IPS-18c (cell line): ENCODE measurements around the gene NR2C1.
"Not testable (repeated sequence)": the region's sequence is repeated elsewhere in the genome, so short reads cannot be mapped to it uniquely, and the experiment has no call there.

ENCODE experiments used
- H3K4me3 ChIP-seq: 2 replicates; pipeline ENCODE4 v1.7.0; 2013; ENCODE audit warnings: low read depth, mild to moderate bottlenecking, low read length, moderate library complexity; ENCODE audit not compliant: insufficient read depth
- H3K9me3 ChIP-seq: one replicate; pipeline ENCODE4 v1.6.1; 2013; ENCODE audit warnings: mild to moderate bottlenecking, low read length, moderate library complexity; ENCODE audit not compliant: control insufficient read depth, insufficient read depth

Gene NR2C1

DNA sequence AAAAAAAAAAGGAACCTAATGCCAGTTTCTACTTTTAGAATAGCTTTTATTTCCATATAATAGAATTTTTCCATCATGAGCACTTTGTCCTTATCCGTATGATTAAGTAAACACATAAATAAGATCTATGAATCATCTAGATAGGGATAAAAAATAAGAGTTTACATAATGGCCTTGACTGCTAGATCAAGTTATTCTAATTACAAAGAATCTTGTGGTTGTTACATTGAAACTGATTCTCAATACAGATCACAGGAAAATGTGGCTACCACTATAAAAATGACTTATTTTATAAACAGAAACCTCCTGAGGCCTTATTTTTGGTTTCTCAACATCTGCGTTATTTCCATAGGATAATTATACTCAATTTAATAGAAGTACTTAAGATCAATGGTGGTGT lies 35.5 kb downstream of the NR2C1 start:
- H3K4me3 ChIP-seq, result no peak overlapping the region
- no peaks in the 10 kb centered on the region for H3K9me3 ChIP-seq

DNA sequence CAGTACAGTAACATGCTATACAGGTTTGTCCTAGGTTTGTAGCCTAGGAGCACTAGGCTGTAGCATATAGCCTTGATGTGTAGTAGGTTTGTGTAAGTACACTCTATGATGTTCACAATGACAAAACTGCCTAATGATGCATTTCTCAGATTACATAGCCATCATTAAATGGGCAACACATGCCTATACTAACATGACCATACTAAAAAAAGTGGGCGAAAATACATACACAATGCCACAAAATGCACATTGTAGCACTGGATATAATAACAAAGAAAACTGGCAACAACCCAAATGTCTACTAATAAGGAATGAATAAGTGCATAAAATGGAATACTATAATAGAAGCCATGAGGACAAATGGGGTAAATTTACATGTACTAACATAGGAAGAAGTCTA lies 38.7 kb downstream of the NR2C1 start:
- Histone ChIP-seq H3K9me3 (no peaks in the 10 kb centered on the region), H3K4me3 (no peak overlapping the region)

- Histone ChIP-seq H3K4me3 (no peak overlapping the region), H3K9me3 (no peaks in the 10 kb centered on the region)
Measured at GRCh38 chr12:95022477-95022876, 50.9 kb downstream of the NR2C1 start.

DNA sequence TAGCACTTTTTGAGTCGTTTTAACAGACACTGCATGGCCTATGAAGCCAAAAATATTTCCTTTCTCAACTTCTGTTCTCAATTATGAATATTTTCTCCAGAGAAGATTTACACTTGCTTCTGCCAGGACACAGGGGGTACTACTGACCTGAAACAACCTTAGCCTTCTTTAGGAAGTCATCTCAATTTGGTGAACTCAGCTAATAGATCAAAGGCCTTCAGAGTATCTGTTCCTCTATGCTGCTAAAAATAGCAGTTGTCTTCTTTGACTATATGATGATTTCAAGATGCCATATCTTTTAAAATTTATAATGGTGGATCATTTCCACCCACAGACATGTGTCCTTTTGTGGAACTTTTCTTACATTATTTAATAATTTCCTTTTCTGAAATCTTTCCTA lies 55.9 kb downstream of the NR2C1 start:
- no peak overlapping the region for H3K4me3 ChIP-seq
- H3K9me3 ChIP-seq, result no peaks in the 10 kb centered on the region

- Histone ChIP-seq H3K9me3 (no peaks in the 10 kb centered on the region), H3K4me3 (no peak overlapping the region)
Measured at GRCh38 chr12:95016120-95016519, 57.3 kb downstream of the NR2C1 start.

- H3K4me3 ChIP-seq, result no peak overlapping the region
- no peaks in the 10 kb centered on the region for H3K9me3 ChIP-seq
Measured at GRCh38 chr12:95014554-95014953, 58.9 kb downstream of the NR2C1 start.

GRCh38 chr12:95006206-95006605 lies 67.2 kb downstream of the NR2C1 start:
- no peak overlapping the region for H3K4me3 ChIP-seq
- peaks cover 8% of the 10 kb centered on the region for H3K9me3 ChIP-seq

GRCh38 chr12:95004610-95005009 lies 68.8 kb downstream of the NR2C1 start:
- H3K9me3 ChIP-seq, result peaks cover 8% of the 10 kb centered on the region

GRCh38 chr12:95003921-95004272 lies 69.5 kb downstream of the NR2C1 start:
- Histone ChIP-seq H3K9me3 (peaks cover 8% of the 10 kb centered on the region), H3K4me3 (peak overlapping the region; percentile 51; the same call in 1 of the 2 replicates)

More at GRCh38 chr12:95004610-95005009, 68.8 kb downstream of the NR2C1 start:
- no peak overlapping the region for H3K4me3 ChIP-seq

GRCh38 chr12:95003213-95003920 lies 70.1 kb downstream of the NR2C1 start, which contains the start of gene NDUFA12:
TSS of gene NDUFA12 (minus strand) at chr12:95003697. CDS start at chr12:95003680, 17 bp downstream.
- Histone ChIP-seq H3K9me3 (peaks cover 8% of the 10 kb centered on the region), H3K4me3 (peak within 1 kb of the TSS; percentile 94)

GRCh38 chr12:95002754-95003153 lies 70.7 kb downstream of the NR2C1 start:
- peak overlapping the region; percentile 94 for H3K4me3 ChIP-seq
- peaks cover 4% of the 10 kb centered on the region for H3K9me3 ChIP-seq

DNA sequence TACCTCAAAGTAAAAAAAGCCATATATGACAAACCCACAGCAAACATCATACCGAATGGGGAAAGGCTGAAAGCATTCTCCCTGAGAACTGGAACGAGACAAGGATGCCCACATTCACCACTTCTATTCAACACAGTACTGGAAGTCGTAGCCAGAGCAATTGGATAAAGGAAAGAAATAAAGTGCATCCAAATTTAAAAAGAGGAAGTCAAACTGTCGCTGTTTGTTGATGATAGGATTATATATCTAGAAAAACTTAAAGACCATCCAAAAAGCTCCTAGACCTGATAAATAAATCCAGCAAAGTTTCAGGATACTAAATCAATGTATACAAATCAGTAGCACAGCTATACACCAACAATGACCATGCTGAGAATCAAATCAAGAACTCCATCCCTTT lies 75.1 kb downstream of the NR2C1 start:
- Histone ChIP-seq H3K4me3 (no peak overlapping the region), H3K9me3 (peaks cover 7% of the 10 kb centered on the region)

DNA sequence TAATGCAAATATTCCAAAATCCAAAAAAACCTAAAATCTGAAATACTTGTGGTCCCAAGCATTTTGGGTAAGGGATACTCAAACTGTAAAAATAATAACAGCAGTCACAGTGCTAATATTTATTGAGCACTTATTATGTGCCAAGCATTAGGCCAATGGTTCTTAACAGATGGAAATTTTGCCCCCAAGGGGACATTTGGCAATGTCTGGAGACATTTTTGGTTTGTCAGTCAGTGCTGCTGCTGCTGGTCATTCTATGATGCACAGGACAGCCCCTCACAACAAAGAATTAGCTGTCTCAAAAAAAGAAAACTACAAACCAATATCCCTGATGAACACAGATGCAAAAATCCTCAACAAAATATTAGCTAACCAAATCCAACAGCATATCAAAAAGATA lies 75.7 kb downstream of the NR2C1 start:
- no peak overlapping the region for H3K4me3 ChIP-seq

DNA sequence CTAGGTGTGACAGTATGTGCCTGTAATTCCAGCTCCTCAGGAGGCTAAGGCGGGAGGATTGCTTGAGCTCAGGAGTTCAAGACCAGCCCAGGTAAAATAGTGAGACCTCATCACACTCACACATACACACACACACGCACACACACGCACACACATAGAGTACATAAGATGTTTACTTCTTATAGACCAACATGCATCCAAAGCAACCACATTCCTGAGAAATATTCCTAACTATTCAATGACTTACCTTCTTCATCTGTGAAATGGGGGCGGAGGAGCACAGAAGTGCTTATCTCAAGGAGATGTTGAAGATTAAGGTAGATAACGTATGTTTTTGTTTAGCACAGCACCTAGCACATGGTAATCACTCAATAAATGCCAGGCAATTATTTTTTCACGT lies 76.4 kb downstream of the NR2C1 start:
- Histone ChIP-seq H3K4me3 (no peak overlapping the region), H3K9me3 (peaks cover 4% of the 10 kb centered on the region)

More for the DNA sequence above, 75.7 kb downstream of the NR2C1 start:
- peaks cover 4% of the 10 kb centered on the region for H3K9me3 ChIP-seq

DNA sequence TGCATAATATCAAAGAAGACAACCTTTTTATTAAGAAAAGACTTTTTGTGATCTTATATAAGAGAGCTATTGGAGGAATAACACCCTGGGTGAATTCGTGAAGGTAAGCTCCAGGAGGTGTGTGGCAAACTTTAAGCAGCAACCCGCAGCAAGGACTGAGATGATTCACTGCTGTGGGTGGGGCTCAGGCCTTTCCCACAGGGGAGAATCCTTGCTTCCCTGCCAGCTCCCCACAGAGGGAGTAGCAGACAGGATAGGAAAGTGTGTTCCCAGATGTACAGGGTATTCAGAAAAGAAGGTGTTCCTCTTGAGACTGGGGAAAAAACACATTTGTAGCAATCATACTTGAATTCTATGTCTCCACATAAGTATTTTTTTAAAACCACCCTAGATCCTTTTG lies 79.1 kb downstream of the NR2C1 start:
- Histone ChIP-seq H3K4me3 (no peak overlapping the region), H3K9me3 (peaks cover 4% of the 10 kb centered on the region)

DNA sequence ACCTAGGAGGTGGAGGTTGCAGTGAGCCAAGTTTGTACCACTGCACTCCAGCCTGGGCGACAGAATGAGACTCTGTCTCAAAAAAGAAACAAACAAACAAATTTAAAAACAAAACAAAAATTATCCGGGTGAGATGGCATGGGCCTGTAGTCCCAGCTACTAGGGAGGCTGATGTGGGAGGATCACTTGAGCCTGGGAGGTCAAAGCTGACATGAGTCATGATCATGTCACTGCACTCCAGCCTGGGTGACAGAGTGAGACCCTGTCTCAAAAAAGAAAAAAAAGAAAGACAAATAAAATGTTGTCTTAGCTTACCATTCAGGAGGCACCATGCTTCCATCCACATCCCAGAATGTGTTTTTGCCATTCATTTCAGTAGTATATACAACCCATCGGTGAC lies 79.6 kb downstream of the NR2C1 start:
- H3K9me3 ChIP-seq, H3K4me3 ChIP-seq: not testable (repeated sequence)

- no peak overlapping the region for H3K4me3 ChIP-seq
- no peaks in the 10 kb centered on the region for H3K9me3 ChIP-seq
Measured at GRCh38 chr12:94990222-94990621, 83.2 kb downstream of the NR2C1 start.

- H3K9me3 ChIP-seq, result no peaks in the 10 kb centered on the region
Measured at GRCh38 chr12:94988471-94988870, 84.9 kb downstream of the NR2C1 start.

GRCh38 chr12:94987801-94988200 lies 85.6 kb downstream of the NR2C1 start:
- no peaks in the 10 kb centered on the region for H3K9me3 ChIP-seq
- H3K4me3 ChIP-seq, result no peak overlapping the region

More at GRCh38 chr12:94988471-94988870, 84.9 kb downstream of the NR2C1 start:
- no peak overlapping the region for H3K4me3 ChIP-seq
